ENCODE data around the gene PODN. TPM values are rescaled to one million over a fixed set of nuclear protein-coding genes. Genes with fewer than 3 reads are reported as not detected.

The PODN gene
- total and polyA plus RNA-seq, 3 donors from 2014 or later: 69.3 to 104 (median 87.5) TPM

- DNase-seq: no peak
- no peak for TF ChIP-seq CTCF (IDR thresholded peaks at IDR 0.05)
- TF ChIP-seq POLR2A (IDR thresholded peaks at IDR 0.05): no peak
- H3K27me3 ChIP-seq: no peaks in the 10 kb centered on the region
- 71 to 76% methylated on average over 14 of the region's 14 CpGs for WGBS, 2 donors
- no peaks in the 10 kb centered on the region for H3K36me3 ChIP-seq (ENCODE audit: low read depth, missing control alignments)
- no peak overlapping the region for H3K27ac ChIP-seq
- H3K9me3 ChIP-seq: no peaks in the 10 kb centered on the region
- no peak overlapping the region for H3K4me3 ChIP-seq
- H3K4me1 ChIP-seq: peaks cover 15% of the 10 kb centered on the region
- intact Hi-C loops (cut with DNase I; ENCODE audit: low total_unique reads): no loop called here
Measured at GRCh38 chr1:53108646-53109580, 46.9 kb downstream of the PODN start.

DNA sequence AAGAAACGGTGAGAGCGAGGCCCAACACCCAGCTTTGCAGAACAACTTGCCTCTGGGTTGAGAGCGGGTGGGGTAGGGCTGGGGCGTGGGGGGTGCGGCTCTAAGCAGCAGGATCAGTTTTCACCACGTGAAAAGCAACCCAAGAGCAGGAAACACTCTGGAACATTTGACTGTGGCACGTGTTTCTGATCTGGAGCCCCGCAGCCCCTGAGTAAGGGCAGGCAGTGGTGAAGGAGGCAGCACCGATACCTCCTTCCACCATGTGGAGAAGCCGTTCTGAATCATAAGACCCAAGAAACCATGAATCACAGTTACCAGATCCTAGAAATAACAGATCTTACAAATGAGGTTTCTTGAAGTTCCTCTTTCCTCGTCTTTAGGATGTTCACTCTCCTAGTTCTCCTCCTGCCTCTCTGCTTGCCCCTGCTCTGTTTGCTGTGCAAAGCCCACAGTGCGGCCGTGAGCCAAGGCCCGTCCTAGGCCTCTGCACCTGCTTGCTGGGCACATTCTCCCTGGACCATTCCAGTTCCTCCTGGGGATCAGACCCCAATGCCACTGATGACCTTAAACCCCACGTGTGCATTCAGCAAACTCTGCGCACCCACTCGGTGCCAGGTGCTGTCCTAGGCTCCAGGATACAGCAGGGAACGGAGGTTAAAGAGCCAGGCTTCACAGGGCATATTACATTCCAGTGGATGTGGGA is 48.5 kb downstream of the PODN start:
- TF ChIP-seq POLR2A (IDR thresholded peaks at IDR 0.05) (no peak), CTCF (IDR thresholded peaks at IDR 0.05) (no peak)
- H3K4me1 ChIP-seq: peaks cover 27% of the 10 kb centered on the region
- H3K4me3 ChIP-seq: no peak overlapping the region
- H3K36me3 ChIP-seq (ENCODE audit: low read depth, missing control alignments): no peaks in the 10 kb centered on the region
- H3K27me3 ChIP-seq: no peaks in the 10 kb centered on the region
- no peak overlapping the region for H3K27ac ChIP-seq
- no peaks in the 10 kb centered on the region for H3K9me3 ChIP-seq
- WGBS, 2 donors: 73 to 76% methylated on average over 12 to 18 of the region's 18 CpGs
- DNase-seq: peak; percentile 50
- intact Hi-C loops (cut with DNase I; ENCODE audit: low total_unique reads): no loop called here

GRCh38 chr1:53111073-53111556 is 49.1 kb downstream of the PODN start:
- WGBS, 2 donors: 81 to 82% methylated on average over 10 of the region's 10 CpGs
- peaks cover 33% of the 10 kb centered on the region for H3K4me1 ChIP-seq
- H3K9me3 ChIP-seq: no peaks in the 10 kb centered on the region
- no peak overlapping the region for H3K27ac ChIP-seq
- intact Hi-C loops (cut with DNase I; ENCODE audit: low total_unique reads): no loop called here
- no peak for TF ChIP-seq CTCF (IDR thresholded peaks at IDR 0.05)
- no peak for TF ChIP-seq POLR2A (IDR thresholded peaks at IDR 0.05)
- no peak for DNase-seq
- no peaks in the 10 kb centered on the region for H3K27me3 ChIP-seq
- no peak overlapping the region for H3K4me3 ChIP-seq
- no peaks in the 10 kb centered on the region for H3K36me3 ChIP-seq (ENCODE audit: low read depth, missing control alignments)

DNA sequence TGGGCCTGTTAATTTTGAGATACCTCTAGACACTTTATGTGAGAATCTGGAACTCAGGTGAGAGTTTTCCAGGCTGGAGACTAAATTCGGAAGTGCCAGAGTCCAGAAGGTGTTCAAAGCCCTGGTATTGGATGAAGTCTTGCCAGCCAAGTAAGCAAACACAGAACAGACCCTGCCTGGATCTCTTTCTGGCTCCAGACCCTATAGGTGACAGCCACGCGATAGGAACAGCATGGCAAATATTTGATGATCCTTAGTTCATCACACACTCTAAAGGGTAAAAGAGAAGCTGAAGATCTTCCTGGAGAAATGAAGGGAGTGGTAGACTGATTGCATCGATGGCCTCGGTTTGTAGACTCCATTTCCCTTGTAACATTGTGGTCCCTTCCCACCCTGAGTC is 49.7 kb downstream of the PODN start:
- no peak overlapping the region for H3K27ac ChIP-seq

More for the DNA sequence above, 49.7 kb downstream of the PODN start:
- no peak for DNase-seq
- peaks cover 35% of the 10 kb centered on the region for H3K4me1 ChIP-seq
- no peaks in the 10 kb centered on the region for H3K36me3 ChIP-seq (ENCODE audit: low read depth, missing control alignments)
- TF ChIP-seq POLR2A (IDR thresholded peaks at IDR 0.05): no peak
- no peak for TF ChIP-seq CTCF (IDR thresholded peaks at IDR 0.05)
- no peaks in the 10 kb centered on the region for H3K27me3 ChIP-seq
- intact Hi-C loops (cut with DNase I; ENCODE audit: low total_unique reads): no loop called here
- 71 to 77% methylated on average over 5 of the region's 5 CpGs for WGBS, 2 donors
- no peak overlapping the region for H3K4me3 ChIP-seq
- no peaks in the 10 kb centered on the region for H3K9me3 ChIP-seq
